ENCODE data around the gene YJU2. TPM values are rescaled to one million over a fixed set of nuclear protein-coding genes. Genes with fewer than 3 reads are reported as not detected.

YJU2 gene
- total and polyA plus RNA-seq, 2 of the 13 experiments (the other 11 are each of a cell fraction or from before 2014, with no cell fraction given) = 9.3 to 17.9 TPM

DNA sequence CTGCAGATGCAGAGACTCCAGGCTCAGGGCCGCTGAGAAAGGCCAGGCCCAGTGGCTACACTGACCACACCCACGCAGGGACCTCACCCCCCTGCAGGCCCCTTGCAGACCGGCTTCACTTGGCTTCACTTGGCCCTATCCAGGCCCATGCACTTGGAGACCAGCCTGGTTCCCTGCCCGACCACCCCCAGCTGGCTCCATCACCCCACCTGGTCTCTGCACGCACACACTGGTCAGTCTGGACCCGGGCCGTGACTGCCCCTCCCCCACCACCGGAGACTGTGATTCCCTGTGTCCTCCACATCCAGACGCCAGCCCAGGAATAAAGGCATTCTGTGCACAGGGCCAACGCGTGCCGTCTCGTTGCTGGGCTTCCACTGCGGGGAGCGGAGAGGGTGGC lies 22.4 kb upstream of the YJU2 start (continued):
- TF ChIP-seq RARG (CRISPR knock-in tag; IDR thresholded peaks at IDR 0.05; ENCODE audit: low read depth) (no peak), CHD2 (IDR thresholded peaks at IDR 0.05; ENCODE audit: low read depth, low read length) (no peak), GATA4 (IDR thresholded peaks at IDR 0.05; ENCODE audit: borderline replicate concordance, low read depth) (no peak), PLRG1 (conservative IDR thresholded peaks at IDR 0.05) (no peak), MTF2 (CRISPR knock-in tag; IDR thresholded peaks at IDR 0.05; ENCODE audit: borderline replicate concordance) (no peak; the same call in 1 of the 2 replicates), HMG20B (CRISPR knock-in tag; conservative IDR thresholded peaks at IDR 0.05) (no peak), EZH2 (conservative IDR thresholded peaks at IDR 0.05; ENCODE audit: low read depth, low read length) (no peak), ZNF235 (CRISPR knock-in tag; IDR thresholded peaks at IDR 0.05; ENCODE audit: borderline replicate concordance) (no peak), ZNF563 (CRISPR knock-in tag; IDR thresholded peaks at IDR 0.05) (no peak), ZNF337 (CRISPR knock-in tag; IDR thresholded peaks at IDR 0.05; ENCODE audit: borderline replicate concordance, low read depth) (no peak), HMG20A (CRISPR knock-in tag; IDR thresholded peaks at IDR 0.05; ENCODE audit: borderline replicate concordance) (no peak), ZNF816 (CRISPR knock-in tag; IDR thresholded peaks at IDR 0.05; ENCODE audit: borderline replicate concordance) (no peak), ZC3H13 (CRISPR knock-in tag; IDR thresholded peaks at IDR 0.05) (0 out of 2 replicates have a peak, but pooled peaks have one; percentile 49), TBX2 (CRISPR knock-in tag; IDR thresholded peaks at IDR 0.05; ENCODE audit: borderline replicate concordance) (peak; percentile 35; the same call in 1 of the 2 replicates), ZNF292 (CRISPR knock-in tag; IDR thresholded peaks at IDR 0.05; ENCODE audit: borderline replicate concordance, low read depth) (no peak; the same call in 1 of the 2 replicates), KLF11 (CRISPR knock-in tag; IDR thresholded peaks at IDR 0.05) (no peak)
- TF ChIP-seq, protein P1, sequence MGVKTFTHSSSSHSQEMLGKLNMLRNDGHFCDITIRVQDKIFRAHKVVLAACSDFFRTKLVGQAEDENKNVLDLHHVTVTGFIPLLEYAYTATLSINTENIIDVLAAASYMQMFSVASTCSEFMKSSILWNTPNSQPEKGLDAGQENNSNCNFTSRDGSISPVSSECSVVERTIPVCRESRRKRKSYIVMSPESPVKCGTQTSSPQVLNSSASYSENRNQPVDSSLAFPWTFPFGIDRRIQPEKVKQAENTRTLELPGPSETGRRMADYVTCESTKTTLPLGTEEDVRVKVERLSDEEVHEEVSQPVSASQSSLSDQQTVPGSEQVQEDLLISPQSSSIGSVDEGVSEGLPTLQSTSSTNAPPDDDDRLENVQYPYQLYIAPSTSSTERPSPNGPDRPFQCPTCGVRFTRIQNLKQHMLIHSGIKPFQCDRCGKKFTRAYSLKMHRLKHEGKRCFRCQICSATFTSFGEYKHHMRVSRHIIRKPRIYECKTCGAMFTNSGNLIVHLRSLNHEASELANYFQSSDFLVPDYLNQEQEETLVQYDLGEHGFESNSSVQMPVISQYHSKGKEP (CRISPR knock-in tag; IDR thresholded peaks at IDR 0.05) = no peak
- TF ChIP-seq, protein P2, sequence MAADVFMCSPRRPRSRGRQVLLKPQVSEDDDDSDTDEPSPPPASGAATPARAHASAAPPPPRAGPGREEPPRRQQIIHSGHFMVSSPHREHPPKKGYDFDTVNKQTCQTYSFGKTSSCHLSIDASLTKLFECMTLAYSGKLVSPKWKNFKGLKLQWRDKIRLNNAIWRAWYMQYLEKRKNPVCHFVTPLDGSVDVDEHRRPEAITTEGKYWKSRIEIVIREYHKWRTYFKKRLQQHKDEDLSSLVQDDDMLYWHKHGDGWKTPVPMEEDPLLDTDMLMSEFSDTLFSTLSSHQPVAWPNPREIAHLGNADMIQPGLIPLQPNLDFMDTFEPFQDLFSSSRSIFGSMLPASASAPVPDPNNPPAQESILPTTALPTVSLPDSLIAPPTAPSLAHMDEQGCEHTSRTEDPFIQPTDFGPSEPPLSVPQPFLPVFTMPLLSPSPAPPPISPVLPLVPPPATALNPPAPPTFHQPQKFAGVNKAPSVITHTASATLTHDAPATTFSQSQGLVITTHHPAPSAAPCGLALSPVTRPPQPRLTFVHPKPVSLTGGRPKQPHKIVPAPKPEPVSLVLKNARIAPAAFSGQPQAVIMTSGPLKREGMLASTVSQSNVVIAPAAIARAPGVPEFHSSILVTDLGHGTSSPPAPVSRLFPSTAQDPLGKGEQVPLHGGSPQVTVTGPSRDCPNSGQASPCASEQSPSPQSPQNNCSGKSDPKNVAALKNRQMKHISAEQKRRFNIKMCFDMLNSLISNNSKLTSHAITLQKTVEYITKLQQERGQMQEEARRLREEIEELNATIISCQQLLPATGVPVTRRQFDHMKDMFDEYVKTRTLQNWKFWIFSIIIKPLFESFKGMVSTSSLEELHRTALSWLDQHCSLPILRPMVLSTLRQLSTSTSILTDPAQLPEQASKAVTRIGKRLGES (CRISPR knock-in tag; IDR thresholded peaks at IDR 0.05; ENCODE audit: borderline replicate concordance) = no peak
- TF ChIP-seq, protein P3, sequence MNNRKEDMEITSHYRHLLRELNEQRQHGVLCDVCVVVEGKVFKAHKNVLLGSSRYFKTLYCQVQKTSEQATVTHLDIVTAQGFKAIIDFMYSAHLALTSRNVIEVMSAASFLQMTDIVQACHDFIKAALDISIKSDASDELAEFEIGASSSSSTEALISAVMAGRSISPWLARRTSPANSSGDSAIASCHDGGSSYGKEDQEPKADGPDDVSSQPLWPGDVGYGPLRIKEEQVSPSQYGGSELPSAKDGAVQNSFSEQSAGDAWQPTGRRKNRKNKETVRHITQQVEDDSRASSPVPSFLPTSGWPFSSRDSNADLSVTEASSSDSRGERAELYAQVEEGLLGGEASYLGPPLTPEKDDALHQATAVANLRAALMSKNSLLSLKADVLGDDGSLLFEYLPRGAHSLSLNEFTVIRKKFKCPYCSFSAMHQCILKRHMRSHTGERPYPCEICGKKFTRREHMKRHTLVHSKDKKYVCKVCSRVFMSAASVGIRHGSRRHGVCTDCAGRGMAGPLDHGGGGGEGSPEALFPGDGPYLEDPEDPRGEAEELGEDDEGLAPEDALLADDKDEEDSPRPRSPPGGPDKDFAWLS (CRISPR knock-in tag; IDR thresholded peaks at IDR 0.05; ENCODE audit: borderline replicate concordance) = no peak
- TF ChIP-seq, protein P4, sequence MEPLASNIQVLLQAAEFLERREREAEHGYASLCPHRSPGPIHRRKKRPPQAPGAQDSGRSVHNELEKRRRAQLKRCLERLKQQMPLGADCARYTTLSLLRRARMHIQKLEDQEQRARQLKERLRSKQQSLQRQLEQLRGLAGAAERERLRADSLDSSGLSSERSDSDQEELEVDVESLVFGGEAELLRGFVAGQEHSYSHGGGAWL (CRISPR knock-in tag; IDR thresholded peaks at IDR 0.05) = no peak
- TF ChIP-seq, protein P5, sequence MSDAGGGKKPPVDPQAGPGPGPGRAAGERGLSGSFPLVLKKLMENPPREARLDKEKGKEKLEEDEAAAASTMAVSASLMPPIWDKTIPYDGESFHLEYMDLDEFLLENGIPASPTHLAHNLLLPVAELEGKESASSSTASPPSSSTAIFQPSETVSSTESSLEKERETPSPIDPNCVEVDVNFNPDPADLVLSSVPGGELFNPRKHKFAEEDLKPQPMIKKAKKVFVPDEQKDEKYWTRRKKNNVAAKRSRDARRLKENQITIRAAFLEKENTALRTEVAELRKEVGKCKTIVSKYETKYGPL (CRISPR knock-in tag; IDR thresholded peaks at IDR 0.05) = no peak
- TF ChIP-seq, protein P6, sequence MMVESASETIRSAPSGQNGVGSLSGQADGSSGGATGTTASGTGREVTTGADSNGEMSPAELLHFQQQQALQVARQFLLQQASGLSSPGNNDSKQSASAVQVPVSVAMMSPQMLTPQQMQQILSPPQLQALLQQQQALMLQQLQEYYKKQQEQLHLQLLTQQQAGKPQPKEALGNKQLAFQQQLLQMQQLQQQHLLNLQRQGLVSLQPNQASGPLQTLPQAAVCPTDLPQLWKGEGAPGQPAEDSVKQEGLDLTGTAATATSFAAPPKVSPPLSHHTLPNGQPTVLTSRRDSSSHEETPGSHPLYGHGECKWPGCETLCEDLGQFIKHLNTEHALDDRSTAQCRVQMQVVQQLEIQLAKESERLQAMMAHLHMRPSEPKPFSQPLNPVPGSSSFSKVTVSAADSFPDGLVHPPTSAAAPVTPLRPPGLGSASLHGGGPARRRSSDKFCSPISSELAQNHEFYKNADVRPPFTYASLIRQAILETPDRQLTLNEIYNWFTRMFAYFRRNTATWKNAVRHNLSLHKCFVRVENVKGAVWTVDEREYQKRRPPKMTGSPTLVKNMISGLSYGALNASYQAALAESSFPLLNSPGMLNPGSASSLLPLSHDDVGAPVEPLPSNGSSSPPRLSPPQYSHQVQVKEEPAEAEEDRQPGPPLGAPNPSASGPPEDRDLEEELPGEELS (CRISPR knock-in tag; IDR thresholded peaks at IDR 0.05) = no peak
